Stimulated activated CD4-positive, alpha-beta T cell treated with anti-CD3 and anti-CD28 coated beads, Interleukin-4, amount 100 ng/mL, for 1 hour (primary cell): Measurements from ENCODE around the gene SELPLG.
"Not testable (repeated sequence)": the region's sequence is repeated elsewhere in the genome, so short reads cannot be mapped to it uniquely, and the experiment has no call there.

Source experiments
- DNase-seq: peaks from one replicate; pipeline ENCODE4 v3.0.0-alpha.2; 2020

SELPLG gene

GRCh38 chr12:108602976-108603704, 30.6 kb downstream of the SELPLG start:
- no peak for DNase-seq

- no peak for DNase-seq
Observed at GRCh38 chr12:108602209-108602705, 31.4 kb downstream of the SELPLG start.

DNA sequence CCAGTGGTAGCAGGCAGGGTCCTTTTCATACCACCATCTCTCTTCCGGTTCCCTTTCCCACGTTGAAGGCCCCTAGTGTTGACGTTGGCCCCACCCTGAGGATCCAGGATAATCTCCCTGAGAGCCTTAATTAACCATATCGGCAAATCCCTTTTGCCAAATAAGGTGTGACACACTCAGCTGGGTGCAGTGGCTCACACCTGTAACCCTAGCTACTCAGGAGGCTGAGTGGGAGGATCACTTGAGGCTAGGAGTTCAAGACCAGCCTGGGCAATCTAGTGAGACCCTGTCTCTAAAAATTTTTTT, 33.0 kb downstream of the SELPLG start:
- DNase-seq = no peak

DNA sequence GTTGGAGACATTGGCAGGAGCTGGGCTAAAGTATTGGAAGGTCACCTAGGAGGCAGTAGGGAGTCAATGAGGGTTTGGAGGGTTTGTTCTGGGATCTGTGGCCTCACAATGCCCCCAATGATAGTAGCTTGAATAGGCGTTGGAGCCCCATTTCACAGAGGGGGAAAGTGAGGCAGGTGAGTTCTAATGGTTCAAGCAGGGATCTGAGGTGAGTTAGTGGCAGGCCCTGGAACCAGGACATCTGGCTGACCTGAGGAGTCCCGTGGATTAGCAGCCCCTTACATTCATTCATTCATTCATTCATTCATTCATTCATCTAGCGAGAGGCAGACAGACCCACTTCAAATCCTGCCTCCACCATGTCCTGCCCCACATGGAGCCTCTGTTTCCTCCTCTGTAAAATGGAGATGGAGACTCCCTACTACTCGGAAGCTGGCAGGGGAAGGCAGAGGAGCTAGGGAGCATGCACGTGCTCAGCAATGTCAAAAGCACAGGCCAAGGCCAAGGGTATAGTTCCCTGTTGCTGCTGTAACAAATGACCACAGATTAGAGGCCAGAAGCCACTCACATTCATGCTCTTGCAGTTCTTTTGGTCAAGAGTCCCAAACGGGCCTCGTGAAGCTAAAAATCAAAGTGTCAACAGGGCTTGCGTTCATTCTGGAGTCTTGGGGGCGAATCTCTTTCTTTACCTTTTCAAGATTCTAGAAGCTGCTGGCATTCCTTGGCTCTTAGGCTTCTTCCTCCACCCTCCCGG, 33.6 kb downstream of the SELPLG start:
- no peak for DNase-seq

DNA sequence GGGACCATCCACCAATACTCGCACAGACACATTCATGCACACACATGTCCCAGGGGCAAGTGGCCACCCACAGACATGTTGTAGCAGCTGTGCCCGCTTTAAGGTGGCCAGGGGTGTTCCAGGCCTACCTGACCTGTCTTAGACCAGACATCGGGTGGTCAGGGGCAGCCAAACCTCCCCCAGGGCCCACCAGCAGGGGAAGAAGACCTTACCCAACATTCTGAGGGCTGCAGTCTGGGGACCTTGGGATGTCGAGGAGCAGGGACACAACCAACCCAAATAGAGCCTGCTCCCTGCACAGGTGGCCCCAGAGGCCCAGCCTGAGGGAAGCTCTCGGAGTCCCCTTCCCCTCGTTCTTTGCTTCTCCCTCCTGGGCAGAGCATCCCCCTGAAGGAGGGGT, 34.2 kb downstream of the SELPLG start:
- no peak for DNase-seq

DNA sequence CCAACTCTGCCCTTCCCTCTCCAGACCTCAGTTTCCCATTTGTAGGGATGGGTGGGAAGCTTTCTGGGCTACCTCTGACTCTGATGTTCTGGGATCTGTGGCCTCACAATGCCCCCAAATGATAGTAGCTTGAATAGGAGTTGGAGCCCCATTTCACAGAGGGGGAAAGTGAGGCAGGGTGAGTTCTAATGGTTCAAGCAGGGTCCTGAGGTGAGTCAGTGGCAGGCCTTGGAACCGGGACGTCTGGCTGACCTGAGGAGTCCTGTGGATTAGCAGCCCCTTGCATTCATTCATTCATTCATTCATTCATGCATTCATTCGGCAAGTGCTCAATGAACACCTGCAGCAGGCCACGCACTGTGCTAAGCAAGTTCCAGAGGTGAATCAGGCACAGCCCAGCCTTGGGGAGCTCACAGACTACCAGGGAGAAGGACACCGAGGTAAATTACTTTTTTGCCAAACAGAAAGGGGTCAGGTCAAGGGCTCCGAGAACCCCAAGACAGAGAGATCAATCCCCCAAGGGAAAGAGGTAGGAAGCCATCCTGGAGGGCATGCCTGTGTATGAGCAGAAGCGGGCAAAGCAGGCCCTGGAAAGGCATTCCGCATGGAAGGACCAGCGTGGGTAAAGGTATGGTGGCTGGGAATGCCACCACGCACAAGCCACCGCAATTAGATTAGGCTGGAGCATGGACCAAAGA, 35.0 kb downstream of the SELPLG start:
- no peak for DNase-seq

DNA sequence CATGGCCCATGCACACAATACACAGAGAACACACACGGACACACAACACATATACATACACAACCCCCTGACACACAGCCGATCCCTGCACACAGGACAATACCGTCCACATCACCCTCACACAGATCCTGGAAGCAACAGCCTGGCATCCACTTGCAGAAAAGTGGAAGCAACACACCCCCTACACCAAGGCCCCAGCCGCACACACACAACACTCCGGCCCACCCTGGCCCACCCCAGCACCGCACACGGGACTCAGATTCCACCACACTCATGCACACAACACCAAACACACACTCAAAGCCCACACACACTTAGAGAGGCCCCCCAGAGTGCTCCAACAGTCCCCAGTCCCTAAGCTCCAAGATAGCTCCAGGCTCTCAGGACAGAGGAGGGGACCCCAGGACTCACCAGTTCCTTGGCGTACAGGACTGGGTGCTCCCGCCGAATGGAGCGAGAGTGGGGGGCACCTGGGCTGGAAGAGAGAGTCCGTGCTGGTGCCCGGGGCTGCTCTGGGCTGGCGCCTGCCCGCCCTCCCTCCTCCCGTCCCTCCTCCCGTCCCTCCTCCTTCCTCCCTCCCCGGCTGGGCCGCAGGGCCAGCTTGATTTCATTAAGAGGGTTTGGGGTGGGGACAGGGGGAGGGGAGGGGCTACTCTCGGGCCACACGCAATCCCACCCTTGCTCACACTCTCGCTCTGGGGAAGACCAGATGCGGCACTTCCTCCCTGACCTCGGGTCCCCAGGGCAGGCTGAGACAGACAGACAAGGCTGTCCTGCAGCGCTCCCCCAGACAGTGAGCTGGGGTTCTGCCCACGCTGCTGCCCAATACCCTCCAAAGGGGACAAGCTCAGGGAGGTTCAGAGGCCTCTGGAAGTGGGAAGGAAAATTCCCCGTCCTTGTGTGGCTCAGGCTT, 35.9 kb downstream of the SELPLG start, which contains the start of gene TMEM119:
TSS of gene TMEM119 (minus strand) at position 526 of the 913 bp plus-strand sequence. CDS start 5,701 bp downstream, outside the sequence.
- no peak for DNase-seq

GRCh38 chr12:108596854-108597558, 36.7 kb downstream of the SELPLG start:
- DNase-seq = no peak

DNA sequence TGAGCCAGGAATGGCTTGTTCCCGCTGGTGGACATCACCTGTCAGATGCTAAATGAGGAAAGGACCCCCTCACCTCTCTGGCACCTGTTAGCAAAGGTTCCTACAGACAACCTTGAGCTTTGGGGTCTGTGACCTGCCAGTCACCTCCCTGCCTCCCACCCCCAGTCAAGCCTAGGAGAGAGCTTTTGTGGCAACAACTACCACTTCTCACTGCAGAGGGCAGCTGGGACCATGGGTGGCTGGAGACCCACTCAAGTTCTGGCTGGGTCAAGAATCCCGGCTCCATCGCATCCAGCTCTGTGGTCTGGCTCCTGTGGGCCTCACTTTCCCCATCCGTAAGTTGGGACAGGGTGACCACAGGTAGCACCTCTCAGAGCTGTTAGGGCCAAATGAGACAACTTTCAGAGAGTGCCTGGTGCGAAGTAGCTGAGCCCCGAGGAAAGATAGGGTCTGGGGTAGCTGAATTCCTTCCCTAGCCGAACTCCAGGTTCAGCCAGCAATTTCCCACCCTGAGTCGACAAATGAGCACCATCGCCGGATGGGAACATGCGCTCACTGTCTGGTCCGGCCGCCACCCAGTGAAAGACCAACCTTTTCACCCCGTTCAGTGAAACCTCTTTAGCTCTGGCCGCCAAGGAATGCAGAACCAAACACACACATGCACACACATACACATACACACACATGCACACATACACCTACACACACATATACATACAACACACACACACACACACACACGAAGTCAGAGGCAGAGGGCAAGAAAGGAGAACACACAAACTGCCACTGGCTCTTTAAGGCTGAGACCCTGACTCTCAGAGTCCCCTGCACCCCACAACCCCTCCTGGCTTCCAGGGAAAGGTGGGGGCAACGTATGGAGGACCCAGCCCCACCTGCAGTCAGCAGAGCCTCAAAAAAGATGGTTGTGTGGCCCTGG, 37.7 kb downstream of the SELPLG start:
- no peak for DNase-seq

DNA sequence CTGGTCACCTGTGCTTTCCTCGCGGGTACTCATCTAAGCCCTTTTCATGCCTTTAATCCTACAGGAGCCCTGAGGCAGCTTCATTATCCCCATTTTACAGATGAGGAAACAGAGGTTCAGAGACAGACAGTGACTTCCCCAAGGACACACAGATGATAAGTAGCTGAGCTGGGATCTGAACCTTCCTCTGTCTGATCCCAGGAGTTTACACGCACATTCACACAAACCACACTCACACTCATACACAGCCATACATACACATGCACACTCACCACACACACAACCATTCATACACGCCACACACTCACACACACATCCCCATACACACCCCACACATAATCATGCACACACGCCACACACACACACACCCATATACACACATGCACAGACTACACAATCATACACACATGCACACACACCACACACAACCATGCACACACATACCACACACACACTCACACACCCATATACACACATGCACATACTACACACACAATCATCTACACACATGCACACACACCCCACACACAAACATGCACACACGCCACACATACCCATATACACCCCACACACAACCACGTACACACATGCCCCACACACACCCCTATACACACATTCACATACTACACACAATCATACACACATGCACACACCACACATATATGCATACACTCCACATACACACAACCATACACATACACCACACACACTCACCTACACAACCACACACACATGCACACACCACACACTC, 38.6 kb downstream of the SELPLG start:
- no peak for DNase-seq

DNA sequence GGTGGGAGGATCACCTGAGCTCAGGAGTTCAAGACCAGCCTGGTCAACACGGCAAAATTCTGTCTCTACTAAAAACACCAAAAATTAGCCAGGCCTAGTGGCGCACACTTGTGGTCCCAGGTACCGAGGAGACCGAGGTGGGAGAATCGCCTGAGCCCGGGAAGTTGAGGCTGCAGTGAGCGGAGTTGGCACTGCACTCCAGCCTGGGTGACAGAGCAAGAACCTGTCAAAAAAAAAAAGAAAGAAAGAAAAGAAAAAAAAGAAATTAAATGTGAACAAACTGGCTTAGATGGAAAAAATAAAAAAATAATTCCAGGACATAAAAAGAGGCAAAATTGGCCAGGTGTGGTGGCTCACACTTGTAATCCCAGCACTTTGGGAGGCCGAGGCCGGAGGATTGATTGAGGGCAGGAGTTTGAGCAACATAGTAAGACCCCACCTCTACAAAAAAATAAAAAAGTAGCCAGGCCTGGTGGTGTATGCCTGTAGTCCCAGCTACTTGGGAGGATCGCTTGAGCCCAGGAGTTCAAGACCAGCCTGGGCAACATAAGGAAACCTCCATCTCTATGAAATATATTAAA, 39.3 kb downstream of the SELPLG start:
- no peak for DNase-seq

- no peak for DNase-seq
Observed at GRCh38 chr12:108592033-108592909, 41.4 kb downstream of the SELPLG start.

DNA sequence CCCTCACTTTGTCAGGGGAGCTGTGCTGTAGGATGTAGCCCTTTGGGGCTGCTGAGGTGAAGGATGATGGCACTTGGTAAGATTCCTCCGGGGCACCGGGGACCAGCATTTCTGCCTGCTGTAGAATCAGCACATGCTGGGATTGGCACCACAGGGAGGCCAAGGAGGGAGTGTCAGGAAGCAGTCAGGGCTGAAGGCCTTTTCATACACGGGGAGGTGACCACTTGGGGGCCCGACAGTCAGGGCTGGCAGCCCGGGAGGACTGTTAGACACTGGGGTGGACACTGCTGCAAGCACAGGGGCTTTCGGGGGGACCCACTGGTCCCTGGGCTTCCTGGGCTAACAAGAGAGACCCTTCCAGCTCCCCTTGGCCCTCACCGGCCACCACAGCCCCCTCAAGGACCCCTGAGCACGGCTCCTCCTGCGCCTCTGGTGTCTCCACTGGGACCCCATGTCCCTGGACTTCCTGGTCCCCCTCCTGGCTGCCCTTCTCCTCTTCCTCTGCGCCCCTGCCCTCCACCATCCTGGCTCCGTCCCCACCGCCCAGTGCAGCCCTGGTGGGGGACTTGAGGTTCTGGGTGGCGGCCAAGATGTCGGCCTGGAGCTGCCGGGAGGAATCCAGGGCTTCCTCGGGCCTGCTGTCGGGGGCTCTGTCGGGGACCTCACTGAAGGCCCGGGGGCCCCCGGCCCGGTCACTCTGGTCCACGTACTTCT, 42.3 kb downstream of the SELPLG start:
- DNase-seq = no peak

DNA sequence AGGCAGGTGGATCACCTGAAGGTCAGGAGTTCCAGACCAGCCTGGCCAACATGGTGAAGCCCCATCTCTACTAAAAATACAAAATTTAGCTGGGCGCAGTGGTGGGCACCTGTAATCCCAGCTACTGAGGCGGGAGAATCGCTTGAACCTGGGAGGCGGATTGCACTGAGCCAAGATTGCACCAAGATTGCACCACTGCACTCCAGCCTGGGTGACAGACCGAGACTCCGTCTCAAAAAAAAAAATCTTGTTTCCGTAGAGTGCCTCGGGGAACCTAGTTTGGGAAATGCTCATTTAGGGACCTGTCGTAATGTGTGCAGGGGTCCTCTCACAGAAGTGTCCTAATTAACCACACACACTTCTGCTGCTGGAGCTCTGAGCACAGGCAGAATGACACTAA, 43.2 kb downstream of the SELPLG start:
- DNase-seq = not testable (repeated sequence)

DNA sequence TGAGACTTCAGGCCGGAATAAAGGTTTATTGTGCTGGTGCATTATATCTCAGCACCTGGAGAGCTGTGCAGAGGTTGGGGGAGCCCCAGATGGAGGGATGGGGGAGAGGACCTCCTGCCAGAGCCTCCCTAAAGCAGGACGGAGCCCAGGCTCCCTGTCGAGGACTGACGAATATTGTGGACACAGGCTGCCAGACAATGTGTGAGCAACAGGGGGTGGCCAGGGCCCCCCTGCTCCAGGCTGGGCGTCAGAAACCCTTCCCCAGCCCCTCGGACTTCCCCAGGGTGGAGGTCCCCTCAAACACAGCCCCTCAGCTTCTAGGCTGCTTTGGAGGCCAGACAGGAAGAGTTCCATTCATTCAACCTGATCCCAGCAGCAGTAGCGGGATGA, 43.9 kb downstream of the SELPLG start:
- no peak for DNase-seq

GRCh38 chr12:108589028-108589839, 44.5 kb downstream of the SELPLG start:
- no peak for DNase-seq

DNA sequence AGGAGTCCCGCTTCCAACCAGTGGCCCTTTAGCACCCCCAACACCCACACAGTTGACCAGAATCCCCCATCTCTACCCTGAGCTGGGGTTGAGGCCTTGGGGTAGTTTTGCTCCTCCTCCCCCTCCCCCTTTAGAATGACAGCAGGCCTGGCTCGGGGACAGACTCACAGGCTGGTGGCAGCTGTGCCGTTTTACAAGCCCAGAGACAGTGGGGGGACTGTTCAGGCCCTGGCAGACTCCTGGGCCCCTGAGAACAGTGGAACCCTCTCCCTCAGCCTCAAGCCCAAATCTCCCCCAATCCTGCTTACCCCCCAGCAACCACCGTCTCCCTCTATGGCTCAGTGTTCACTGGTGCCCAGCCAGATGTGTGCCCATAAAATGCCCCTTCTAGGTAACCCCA, 45.9 kb downstream of the SELPLG start:
- DNase-seq = no peak
